Activated CD8-positive, alpha-beta memory T cell treated with anti-CD3 and anti-CD28 coated beads for 4 hours (primary cell): Measurements from ENCODE around the gene ISCA2.

Experiments used
- DNase-seq, 2 donors: peaks; one replicate each; pipeline ENCODE4 v3.0.0-alpha.2; 2020; ENCODE audit warnings: low read depth in 2 of 2

The ISCA2 gene

GRCh38 chr14:74508292-74508731 is 14.7 kb downstream of the ISCA2 start:
- no peak for DNase-seq

DNA sequence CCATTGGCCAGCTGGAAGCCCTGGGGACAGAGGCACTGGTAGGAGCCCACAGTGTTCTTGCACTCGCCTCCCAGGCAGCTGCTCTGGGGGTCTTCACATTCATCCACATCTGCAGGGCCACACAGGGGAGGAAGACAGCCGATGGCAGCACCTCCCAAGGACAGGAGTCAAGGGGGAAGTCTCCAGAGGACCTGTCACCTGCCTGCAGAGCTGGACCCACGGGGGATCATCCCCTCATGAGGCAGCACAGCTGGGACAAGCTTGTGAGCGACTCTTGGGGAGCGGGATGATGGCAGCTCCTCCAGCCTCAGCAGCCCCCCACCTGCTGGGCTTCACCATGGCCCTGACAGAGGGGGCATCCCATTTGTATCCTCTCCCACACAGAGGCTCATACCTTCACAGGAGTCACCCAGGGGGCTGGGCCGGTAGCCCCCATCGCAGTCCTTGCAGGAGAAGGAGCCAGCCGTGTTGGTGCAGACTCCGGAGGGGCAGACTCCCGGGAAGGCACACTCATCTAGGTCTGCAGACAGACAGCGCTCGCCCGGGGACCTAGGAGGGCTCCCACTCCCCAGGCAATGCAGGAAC is 15.4 kb downstream of the ISCA2 start:
- DNase-seq: no peak

GRCh38 chr14:74509587-74510222 is 16.1 kb downstream of the ISCA2 start:
- no peak for DNase-seq

DNA sequence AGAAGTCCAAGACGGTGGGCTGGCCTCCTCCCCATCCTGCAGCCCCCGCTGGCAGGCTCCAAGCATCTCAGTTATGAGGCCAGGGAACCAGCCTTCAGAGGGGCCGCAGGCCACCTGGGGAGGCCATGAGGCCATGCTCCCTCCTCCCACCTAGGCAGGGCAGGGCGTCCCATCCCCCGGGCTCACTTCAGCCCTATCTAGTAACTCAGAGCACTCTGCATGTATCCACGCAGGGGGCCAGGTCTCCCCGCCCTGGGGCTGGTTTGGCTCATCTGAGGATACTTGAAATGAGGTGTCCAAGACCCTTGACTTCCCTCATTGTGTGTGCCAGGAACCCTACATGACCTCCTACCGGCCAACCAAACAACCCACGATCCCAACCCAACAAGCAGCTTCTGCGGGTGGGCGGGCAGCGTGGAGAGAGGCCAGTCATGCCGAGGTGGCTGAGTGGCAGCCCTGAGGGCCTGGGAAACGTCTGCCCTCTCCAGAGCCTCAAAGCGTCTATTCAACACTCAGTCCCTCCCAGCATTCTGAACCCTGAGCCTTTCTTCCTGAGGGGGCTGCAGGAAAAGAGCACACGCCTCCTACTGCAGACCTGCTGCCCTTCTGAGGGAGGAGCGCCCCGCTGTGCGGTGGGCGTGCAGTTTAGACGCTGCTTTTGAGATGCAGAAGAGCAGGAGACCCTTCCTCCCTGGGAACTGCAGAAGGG is 16.8 kb downstream of the ISCA2 start:
- DNase-seq: no peak

- no peak for DNase-seq
Measured at GRCh38 chr14:74510959-74511409, 17.4 kb downstream of the ISCA2 start.

DNA sequence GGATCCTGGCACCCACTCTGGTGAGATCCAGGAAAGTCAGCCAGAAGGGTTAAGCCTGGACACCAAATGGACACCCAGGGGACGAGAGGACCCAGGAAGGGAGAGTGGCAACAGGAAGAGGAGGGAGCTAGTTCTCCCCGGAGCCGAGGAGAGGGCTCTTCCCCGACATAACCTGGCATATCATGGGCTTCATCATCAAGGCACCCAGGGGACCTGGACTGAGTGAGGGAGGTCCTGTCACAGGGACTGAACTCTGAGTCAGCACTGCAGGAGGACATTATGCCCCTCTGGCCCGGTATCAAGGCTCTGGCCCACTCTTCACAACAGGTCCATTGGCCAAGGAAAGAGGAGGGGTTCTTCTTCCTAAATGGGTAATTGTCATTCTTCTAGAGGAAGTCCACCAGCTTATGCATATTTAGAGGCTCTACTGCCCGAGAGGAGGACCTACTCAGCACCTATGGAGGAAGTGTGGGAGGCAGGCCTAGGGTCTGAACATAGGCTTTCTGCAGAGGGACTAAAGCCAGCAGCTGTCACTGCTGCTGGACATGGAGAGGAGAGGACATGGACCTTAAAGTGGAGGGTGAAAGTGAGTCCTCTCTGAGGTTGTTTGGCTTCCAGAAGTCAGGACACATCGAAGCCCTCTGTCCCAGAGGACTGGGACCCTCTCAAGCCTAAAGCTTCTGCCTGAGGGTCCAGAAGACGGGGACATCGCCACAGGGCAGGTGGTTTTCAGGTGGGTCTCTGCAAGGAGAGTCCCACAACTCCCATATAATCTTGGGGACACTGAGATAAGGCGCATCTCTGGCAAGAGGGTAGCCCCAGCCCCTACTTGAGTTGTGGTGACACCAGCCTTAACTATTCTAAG is 18.6 kb downstream of the ISCA2 start:
- DNase-seq: no peak

DNA sequence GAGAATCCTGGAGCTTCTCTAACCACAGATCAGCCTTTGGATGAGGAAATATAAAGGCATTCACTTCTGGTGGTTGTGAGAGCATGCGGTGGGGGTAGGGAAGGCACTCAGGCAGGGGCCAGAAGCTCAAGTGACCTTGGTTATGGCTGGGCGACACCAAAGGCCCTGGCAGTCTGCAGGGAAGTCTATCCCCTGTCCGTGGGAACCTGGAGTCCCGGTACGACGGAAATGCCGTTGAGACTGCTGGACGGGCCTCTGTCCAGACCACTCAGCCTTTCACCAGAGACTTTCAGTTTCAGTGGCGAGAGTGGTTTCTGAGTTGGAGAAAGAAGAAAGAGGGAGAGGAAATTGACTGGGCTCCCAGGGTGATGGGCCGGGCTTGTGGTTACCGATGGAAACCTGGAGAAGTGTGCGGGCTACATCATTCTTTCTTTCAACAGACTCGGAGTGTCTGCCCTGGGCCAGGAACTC is 20.9 kb downstream of the ISCA2 start:
- no peak for DNase-seq

DNA sequence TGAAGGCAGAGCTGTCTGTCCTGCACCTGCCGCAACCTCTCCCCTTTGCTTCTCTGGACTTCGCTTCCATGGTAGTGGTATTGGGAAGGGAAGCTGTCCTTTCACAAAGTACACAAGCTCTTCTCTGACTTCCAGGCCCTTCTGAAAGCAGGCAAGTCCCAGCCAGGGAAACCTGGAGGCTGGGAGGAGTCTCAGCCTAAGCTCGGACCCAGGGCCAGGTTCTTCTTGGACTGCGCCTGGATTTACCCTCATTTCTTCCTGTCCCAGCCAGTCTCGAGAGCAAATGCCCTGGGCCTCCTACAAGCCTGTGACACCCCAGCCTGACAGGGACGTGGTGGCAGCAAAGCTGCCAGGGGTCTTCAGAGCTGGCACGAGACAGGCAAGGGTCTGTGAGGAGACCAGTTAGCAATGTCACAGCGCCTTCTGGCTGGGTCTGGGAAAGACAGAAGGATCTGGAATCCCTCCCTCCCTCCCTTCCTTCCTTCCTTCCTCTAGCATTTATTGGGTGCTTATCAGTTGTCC is 22.4 kb downstream of the ISCA2 start:
- DNase-seq: no peak

- DNase-seq: no peak
Measured at GRCh38 chr14:74516451-74517160, 23.0 kb downstream of the ISCA2 start.

GRCh38 chr14:74517731-74518130 is 24.2 kb downstream of the ISCA2 start:
- DNase-seq: no peak

DNA sequence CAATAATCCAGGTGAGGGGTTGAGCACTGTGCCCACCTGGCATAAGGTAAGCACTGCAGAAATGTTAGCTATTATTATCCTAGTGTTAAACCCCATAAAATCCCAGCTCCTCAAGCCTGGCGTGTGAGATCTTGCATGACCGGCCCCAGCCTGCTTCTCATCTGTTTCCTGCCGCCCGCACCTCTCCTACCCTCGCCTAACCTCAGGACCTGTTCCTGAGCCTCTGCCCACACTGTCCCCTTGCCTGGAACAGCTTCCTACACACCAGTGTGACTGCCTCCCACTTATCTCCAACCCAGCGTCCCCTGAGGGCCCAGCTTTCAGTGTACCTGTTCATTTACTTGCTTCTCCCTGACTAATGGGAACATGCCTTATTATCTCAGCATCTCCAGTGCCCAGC is 24.7 kb downstream of the ISCA2 start:
- no peak for DNase-seq

- DNase-seq: no peak
Measured at GRCh38 chr14:74519316-74520074, 25.9 kb downstream of the ISCA2 start.

DNA sequence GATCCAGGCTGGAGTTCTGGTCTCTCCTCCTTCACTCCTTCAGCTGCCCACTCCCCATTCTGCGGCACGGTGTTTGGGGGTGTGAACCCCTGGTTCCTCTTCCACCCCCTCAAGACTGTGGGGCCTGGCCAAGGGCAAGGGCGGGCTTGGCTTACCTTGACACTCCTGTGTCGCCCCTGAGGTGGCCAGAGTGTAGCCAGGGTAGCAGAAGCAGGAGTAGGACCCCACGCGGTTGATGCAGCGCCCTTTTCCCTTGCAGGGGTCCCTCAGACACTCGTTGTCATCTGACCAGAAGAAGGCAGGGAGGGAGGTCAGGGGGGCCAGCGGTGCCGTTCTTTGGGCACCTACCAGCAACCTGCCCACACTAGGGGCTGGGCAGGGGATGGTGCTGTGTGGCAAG is 28.2 kb downstream of the ISCA2 start:
- DNase-seq: no peak

- no peak for DNase-seq
Measured at GRCh38 chr14:74522740-74523139, 29.2 kb downstream of the ISCA2 start.

DNA sequence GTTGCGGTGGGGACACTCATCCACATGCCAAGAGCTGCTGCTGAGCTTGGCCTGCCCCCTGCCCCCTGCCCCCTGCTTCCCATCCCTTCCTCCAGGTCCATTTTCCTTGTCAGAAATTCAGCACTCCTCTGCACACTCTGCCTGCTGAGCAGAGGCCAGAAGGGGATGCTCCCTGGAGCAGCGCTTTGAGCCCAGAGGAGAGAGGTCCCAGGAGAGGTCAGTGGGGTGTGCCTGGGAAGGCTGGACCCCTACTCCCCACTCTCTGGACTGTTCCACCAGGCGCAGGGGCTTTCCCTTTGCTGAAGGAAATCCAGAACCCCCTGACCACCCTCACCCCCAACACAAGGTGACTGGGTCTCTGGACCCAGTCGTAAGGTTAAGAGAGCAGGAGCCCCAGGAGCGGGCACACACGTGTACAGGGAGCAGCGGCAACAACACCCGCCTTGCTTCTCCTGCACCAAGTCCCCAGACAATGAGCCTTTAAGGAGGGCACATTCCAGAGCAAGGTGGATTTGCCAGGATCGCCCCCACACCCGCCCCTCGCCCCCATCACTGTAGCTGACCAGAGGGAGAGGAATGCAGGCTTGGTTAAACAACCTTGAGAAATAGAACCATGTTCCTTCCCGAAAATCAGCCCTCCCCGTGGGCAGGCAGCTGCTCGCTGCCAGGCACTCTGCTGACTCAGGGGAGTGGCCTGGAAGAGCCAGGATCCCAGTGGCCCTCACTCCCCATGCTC is 30.7 kb downstream of the ISCA2 start:
- DNase-seq: no peak

DNA sequence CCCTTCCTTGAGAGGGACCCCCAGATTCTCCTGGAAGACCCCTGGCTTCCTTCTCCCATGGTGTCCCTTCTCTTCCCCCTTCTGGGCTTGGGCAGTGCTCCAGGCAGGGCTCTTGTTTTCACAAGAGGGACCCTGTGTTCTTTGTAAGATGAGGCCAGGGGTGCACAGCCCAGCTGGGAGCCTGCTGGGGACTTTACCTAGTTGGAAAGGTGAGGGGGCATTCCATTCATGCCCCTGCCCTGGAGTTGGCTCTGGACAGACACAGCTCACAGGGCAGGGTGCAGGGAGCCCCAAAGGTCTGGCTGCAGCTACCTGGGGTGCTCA is 31.2 kb downstream of the ISCA2 start:
- DNase-seq: no peak

GRCh38 chr14:74525361-74525851 is 31.8 kb downstream of the ISCA2 start:
- DNase-seq: no peak

- no peak for DNase-seq
Measured at GRCh38 chr14:74526854-74527585, 33.5 kb downstream of the ISCA2 start.

GRCh38 chr14:74527736-74528280 is 34.2 kb downstream of the ISCA2 start:
- no peak for DNase-seq
